Frontal cortex (tissue), 4 donors: ENCODE data around the gene BTRC. TPM values are rescaled to one million over a fixed set of nuclear protein-coding genes. Genes with fewer than 3 reads are reported as not detected.
A peak's percentile ranks its signal among the peaks of the same experiment; 100 is the strongest.

Experiments used
- DNase-seq, 2 donors: peaks; one replicate each; pipeline ENCODE4 v3.0.0; 2012; ENCODE audit warnings: low spot score in 2 of 2
- FAIRE-seq: peaks from 2 replicates; lab custom pipeline; 2012; peaks lifted over from hg19 to GRCh38; lab: Jason Lieb, UNC
- total RNA-seq: library from RNA; depleted of rRNA; stranded (reverse); fragments of >200 nt; gene quantifications from one replicate; pipeline ENCODE4 v1.2.3, GENCODE V29; 2014
- donor health status: control.
- donor health status: control.
- donor health status: control.

The BTRC gene
- total RNA-seq, 1 donor from 2014 or later, result 39.1 TPM

- FAIRE-seq (no peak), DNase-seq (no peak)
These were observed 110.6 kb downstream of the BTRC start for GRCh38 chr10:101464599-101464998.

DNA sequence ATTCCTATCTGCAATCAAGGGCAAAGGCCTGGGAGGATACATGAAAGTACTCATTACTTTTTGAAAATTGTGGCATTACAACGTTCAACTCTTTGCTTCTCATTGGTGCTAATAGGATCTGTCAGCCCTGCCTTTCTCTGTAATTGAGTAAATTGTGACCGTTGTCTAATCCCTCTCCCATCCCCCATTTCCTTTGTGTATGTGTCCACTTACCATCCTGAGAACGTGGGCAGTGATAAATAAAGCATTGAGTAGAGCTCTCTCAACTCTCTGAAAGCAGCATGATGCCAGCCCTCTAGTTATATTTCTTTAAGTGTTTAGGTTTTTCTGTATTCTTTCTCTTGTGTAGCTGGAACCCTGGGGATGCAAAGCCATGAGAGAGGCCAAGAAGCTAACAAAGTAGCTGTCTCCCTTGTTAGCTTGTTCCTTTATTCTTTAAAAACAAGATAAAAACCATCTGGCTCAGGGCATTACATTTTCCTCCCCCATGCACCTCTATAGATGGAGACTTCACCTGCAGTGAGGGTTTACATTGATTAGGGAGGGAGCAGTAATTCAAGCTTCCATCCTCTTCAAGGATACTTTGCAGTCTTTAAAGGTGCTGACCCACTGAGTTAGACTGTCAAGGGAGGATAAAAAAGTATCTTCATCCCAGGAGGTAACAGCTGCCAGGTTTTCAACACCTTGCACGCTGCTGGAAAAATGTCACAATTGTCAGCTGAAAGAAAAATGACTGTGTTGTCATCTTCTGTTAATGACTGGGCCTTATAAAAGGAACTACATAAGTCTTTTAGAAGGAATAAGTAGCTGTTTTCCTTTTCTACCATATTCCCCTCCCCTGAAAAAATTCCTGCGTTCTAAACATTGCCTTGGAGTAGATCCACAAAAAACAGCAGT lies 112.3 kb downstream of the BTRC start:
- FAIRE-seq (no peak), DNase-seq (no peak)

GRCh38 chr10:101467286-101467770 lies 113.4 kb downstream of the BTRC start:
- peak; percentile 66 for FAIRE-seq
- peak; percentile 13 to 49 for DNase-seq

DNA sequence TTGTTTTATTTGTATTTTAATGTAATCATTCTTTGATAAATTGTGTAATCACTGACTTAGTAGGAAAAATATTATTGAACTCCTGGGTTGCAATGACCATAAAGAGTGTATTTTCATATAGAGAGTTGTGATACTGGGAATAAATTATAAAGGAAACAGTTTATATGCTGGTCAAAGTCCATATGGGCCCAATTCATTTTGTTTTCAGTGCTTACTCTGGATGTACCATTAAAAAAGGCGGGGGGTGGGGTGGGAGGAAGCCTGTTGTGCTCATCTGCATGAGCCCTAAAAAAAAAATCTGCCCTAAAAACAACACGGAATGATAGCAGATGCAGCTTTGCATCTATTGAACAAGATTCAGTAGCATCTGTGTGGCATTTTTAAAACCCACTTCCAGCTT lies 114.2 kb downstream of the BTRC start:
- FAIRE-seq (no peak), DNase-seq (no peak)

DNA sequence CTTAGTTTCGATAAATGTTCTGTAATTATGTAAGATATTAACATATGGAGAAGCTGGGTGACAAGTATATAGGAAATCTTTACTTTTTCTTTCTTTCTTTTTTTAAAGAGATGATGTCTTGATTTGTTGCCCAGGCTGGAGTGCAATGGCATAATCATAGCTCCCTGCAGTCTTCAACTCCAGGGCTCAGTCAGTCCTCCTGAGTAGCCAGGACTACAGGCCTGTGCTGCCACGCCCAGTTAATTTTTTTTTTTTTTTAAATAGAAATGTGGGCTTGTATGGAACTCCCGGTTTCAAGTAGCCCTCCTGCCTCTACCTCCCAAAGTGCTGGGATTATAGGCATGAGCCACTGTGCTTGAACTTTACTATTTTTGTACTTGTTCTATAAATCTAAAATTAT lies 122.4 kb downstream of the BTRC start:
- DNase-seq (no peak), FAIRE-seq (no peak)

GRCh38 chr10:101478956-101479355 lies 125.0 kb downstream of the BTRC start:
- no peak for DNase-seq
- FAIRE-seq, result no peak

DNA sequence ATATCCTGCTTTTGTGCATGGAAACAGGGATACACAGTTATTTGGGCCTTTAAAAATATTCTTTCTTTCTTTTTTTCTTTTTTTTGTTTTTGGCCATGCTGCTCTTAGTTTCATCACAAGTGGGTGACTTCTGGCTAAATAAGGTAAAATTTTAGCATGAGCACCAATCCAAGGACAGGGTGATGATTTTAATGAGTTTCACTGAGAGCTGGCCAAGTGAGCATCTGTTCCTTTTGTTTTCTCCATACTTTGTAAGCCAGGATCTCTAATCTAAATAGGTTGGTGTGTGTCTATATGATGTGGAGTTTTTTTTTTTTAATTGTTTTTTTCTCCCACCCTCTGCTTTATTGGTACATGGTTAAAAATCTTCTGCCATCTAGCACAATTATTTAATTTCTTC lies 127.3 kb downstream of the BTRC start:
- no peak for FAIRE-seq
- DNase-seq, result no peak

DNA sequence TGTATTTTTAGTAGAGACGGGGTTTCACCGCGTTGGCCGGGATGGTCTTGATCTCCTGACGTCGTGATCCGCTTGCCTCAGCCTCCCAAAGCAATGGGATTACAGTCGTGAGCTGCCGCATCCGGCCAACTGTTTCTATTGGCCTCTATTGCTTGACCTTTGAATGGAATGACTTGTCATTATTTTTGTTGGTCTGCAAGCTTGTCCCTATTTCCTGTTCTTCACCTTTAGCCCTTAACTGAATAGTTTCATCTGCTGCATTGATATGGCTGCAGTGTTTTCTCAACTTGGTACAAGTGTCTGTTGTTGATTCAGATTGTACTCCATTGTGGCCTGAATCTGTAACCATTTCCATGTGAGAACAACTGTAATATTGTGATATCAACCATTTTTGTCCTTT lies 128.6 kb downstream of the BTRC start:
- no peak for FAIRE-seq
- DNase-seq, result no peak

GRCh38 chr10:101484175-101484745 lies 130.3 kb downstream of the BTRC start:
- DNase-seq (no peak), FAIRE-seq (no peak)

GRCh38 chr10:101485207-101485606 lies 131.2 kb downstream of the BTRC start:
- FAIRE-seq, result no peak
- DNase-seq, result no peak

GRCh38 chr10:101485681-101486554 lies 132.0 kb downstream of the BTRC start:
- DNase-seq (no peak), FAIRE-seq (no peak)

DNA sequence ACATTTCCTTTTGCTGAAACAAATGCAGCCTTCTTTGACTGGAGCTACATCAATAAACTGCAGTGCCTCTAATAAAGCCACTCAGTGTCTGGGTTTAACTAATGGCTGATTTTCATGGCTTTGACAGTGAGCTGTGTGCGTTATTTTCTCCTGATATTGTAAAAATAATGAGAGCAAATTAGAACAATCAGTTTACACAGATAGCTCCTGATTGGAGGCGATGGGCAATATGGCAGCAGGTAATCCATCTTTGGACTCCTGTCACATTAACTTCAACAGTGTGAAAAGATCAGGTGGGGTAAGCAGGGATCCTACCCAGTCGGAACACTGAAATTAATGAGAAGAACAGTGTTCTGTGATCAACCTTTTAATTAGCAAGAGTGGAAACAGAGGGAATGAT lies 133.4 kb downstream of the BTRC start:
- FAIRE-seq, result no peak
- no peak for DNase-seq

GRCh38 chr10:101489355-101489754 lies 135.4 kb downstream of the BTRC start:
- DNase-seq (no peak), FAIRE-seq (no peak)

DNA sequence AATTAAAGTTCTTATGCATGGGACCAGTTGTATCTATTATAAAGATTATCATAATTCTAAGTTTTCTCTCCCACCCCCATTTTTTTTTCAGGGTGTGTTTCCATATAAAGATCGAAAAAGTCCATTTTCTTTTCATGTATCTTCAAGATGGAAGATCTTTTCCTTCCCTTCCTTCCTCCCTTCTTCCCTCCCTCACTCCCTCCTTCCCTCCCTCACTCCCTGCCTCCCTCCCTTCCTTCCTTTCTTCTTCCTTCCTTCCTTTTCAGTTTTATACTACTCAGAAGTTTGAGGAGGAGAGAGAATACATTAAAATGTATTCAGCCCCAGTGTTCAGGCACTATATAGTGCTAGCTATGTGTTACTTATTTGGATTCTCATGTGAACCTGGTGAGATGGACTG lies 136.1 kb downstream of the BTRC start:
- no peak for DNase-seq
- no peak for FAIRE-seq

GRCh38 chr10:101492205-101492604 lies 138.2 kb downstream of the BTRC start:
- DNase-seq, result no peak
- FAIRE-seq, result no peak

- FAIRE-seq (no peak), DNase-seq (no peak)
These were observed 138.8 kb downstream of the BTRC start for GRCh38 chr10:101492814-101493213.

- DNase-seq (no peak), FAIRE-seq (no peak)
These were observed 139.3 kb downstream of the BTRC start for GRCh38 chr10:101493249-101493648.

DNA sequence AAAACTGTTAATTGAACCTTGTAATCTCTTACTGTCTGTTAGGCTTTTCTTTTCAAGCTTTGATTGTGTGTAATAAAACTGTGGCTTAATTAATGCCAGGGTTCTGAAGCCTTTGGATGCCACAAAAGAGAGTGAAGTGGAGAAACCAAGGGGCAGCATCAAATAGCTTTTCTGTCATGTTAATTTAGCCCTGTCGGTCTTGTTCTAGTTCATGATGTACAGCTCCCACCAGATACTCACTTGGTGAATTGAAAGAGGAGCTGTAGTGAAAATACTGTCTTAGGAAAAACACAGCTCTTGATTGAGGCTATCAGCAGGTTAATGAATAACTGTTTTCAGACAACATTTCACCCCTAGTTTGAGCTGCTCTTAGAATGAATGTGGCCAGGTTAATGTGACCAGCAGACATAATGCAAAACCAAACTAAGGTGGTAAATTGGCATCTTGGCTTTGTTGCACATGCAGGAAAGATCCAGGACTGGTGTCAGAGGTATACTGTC lies 139.9 kb downstream of the BTRC start:
- DNase-seq (no peak), FAIRE-seq (no peak)

DNA sequence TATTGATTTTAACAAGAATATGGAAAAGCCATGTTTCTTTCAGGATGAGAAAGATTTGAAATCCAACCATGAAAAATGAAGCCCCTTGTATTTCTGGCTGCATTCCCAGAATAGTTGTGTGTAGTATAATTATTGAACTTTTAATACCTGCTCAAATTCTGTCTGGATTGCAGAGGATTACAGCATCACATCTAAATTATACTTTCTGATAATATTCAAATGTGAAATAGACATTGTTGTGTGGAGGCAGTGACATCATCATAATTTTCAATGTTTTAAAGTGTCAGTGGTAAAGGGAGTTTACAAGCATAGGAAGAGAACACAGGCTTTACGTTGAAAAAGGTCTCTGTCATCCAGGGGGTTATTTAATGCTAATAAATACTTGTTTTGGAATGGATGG lies 140.7 kb downstream of the BTRC start:
- FAIRE-seq (no peak), DNase-seq (no peak)

DNA sequence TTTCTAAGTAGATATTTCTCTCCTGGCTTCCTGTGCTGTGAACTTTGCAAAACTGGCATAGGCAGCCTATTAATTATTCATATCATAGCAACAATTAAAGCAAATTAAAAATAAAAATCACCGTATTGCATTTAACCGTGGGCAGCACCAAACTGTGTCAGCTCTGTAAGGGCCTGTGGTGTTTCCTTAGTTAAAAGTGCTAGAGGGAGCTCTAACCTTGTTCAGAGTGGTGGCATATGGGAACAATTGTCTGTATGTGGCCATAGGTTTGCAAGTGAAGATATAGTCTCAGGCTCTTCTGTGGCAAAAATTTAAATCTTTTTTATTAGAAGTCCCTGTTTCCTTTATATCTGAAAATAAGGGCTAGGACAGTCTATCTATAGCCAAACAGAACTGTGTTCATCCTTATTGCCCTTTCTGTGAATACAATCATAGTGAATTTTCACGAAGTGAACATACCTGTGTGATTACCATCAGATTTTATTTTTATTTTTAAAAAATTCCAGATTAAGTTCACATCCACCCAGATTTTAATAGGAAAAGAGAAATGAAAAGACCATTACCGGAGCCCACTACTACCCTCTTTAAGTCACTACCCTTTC lies 141.5 kb downstream of the BTRC start:
- no peak for DNase-seq
- FAIRE-seq, result no peak
